Cardiac septum (tissue), 1 donor: Measurements from ENCODE around the gene CPEB4. TPM values are rescaled to one million over a fixed set of nuclear protein-coding genes. Genes with fewer than 3 reads are reported as not detected.

Experiments
- DNase-seq: peaks from one replicate; pipeline ENCODE4 v3.0.0-alpha.2; 2020; ENCODE audit warnings: low spot score
- intact Hi-C: fragments of 100-400 bp; cut with DNase I; formaldehyde crosslinking; loops from one replicate; pipeline ENCODE4 v1.14.0; 2022
- total RNA-seq: library from RNA; stranded (reverse); fragmentation: NEBNext Ultra II Directional; extraction: Animal tissue kit (Norgen Biotek cat#: 25700); gene quantifications from one replicate; pipeline ENCODE4 v1.2.1, GENCODE V29; 2021
- donor health status: DM: no; HTN: no; CAD: no.

Gene CPEB4
- total RNA-seq, 1 donor from 2014 or later, result 187 TPM

GRCh38 chr5:173998531-173998930, 110.4 kb downstream of the CPEB4 start:
- intact Hi-C loops, result no loop called here
- no peak for DNase-seq

GRCh38 chr5:174000076-174000475, 111.9 kb downstream of the CPEB4 start:
- DNase-seq, result no peak
- intact Hi-C loops, result no loop called here

GRCh38 chr5:174003795-174004194, 115.6 kb downstream of the CPEB4 start:
- intact Hi-C loops, result no loop called here
- DNase-seq, result no peak

- intact Hi-C loops, result no loop called here
- DNase-seq, result no peak
Observed at GRCh38 chr5:174008922-174009321, 120.8 kb downstream of the CPEB4 start.

GRCh38 chr5:174010365-174010764, 122.2 kb downstream of the CPEB4 start:
- intact Hi-C loops, result no loop called here

GRCh38 chr5:174011441-174011840, 123.3 kb downstream of the CPEB4 start:
- intact Hi-C loops, result no loop called here
- no peak for DNase-seq

More at GRCh38 chr5:174010365-174010764, 122.2 kb downstream of the CPEB4 start:
- no peak for DNase-seq

Other genes starting within 250 kb of the CPEB4 start
- gene C5orf47, start 100.8 kb downstream of the CPEB4 start, total RNA-seq, result 0.24 TPM
- gene NSG2, start 157.4 kb downstream of the CPEB4 start, total RNA-seq, result 1.5 TPM